ENCODE measurements around the gene NODAL.

Gene NODAL

DNA sequence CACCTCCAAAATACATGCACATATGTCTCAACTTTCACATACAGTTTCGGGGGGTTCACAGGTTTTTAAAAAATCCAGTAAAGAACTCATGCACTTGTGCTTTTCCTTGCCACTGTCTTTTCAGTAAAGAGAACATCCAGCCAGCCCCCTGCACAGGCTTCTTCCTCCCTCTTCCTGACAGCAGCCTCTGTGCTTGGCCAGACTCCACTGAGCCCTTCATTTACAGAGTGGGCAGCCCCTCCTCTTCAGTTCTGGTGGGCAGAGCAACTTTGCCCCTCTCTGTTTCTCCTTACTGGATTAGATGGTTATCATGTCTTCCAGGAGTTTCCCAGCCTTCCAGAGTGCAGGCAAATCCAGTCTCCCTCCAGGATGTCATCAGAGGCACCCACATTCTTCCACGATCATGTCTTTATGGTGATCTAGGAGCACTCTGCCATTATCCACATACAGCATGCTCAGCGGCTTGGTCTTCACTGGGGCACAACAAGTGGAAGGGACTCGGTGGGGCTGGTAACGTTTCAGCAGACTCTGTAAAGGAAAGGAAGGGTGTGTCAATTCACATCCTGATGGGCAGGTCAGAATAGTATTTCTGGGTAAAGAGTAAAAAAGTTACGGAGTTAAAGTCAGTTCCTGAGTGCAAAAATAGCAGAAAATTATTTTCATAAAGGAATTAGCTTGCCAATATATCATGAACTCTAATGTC lies 8.8 kb downstream of the NODAL start:
- no peak for DNase-seq

DNA sequence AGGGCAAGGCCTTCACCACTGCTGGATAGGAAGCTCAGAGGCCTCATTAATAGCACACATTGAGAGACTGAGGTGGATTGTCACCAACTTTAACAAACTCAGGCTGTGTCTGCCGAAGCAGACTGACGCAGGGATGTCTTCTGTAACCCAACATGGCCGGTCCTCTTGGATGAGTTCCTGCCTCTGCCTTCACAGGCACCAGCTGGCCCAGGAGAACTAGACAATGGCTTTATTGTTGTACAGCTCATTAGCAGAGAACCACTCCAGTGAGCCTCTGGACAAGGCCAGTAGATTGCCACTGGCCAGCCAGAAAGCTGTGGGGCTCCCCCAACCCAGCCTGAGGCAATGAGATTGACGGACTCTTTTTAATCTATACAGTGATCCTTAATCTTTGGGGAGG lies 9.4 kb downstream of the NODAL start:
- peak; percentile 8 to 57 for DNase-seq

DNA sequence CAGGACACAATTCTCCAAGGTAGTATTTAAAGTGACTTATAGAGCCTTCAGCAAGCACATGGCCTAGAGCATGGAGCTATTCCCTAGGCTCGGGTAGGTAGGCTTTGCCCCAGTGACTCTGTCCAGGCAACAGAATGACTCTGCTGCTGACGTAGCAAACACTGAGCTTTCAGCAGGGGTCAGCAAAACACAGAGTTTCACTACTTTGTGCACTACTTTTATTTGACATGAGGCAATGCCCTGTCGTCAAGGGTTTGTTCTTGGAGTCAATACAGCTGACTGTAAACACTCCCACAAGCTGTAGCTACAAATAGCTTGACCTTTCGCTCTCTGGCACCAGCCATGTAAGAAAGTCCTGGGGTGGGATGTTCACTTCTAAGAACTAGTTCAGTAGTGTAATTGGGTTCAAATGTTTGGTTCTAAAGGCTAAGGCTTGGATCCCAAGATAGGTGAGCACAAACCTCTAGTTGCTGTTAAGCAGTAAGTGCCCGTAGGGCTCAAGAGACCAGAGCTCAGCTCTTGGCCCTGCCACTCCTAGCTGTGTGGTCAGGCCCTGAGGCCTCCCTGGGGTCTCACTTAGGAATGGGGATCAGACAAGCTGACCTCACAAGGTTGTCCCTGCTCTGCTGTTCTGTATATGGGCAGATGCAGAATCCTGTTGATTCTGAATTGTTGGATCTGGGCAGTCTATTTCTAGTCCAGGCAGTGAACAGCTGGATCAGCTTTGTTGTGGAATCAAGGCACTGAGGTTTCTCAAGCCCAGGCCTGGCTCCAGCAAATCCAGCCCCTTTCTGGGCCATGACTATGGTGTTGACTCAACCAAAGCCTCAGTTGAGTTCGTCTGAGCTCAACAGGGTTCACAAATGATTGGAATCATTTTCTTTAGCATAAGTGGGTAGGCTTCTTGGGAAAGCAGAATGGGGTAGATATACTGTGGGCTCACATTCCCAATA lies 10.7 kb downstream of the NODAL start:
- no peak for DNase-seq

DNA sequence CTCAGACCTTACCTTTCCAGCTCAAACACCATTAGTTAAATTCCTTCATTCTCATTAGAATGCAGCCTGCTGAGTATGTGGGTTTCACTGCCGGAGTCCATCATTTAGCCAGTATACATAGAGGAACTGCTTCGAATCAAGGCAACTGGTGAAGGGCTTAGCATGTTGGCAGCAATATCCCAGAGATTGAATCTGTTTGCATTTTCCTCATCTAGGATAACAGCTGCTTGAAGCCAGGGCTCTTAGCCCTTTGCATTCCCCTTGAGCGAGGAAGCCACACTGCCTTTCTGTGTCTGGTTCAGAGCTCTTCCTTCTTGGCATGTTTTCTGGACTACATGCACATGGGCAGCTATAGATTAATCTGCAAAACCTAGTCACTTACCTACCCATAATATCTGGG lies 14.7 kb downstream of the NODAL start:
- DNase-seq = no peak

DNA sequence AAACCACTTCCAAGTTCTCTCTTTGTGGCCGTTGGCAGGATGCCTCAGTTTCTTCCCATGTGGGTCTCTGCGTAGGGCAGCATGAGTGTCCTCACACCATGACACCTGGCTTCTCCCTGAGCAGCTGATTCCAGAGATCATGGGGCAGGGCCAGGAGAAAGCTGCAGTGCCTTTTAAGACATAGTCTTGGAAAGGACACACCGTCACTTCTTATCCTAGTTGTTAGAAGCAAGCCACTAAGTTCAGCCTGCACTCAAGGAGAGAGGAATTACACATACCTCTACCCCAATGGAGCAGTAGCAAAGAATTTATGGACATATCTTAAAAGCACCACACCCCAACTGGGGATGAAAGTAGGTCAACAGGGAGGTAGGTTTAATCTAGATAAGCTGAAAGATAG lies 16.4 kb downstream of the NODAL start:
- DNase-seq = no peak

DNA sequence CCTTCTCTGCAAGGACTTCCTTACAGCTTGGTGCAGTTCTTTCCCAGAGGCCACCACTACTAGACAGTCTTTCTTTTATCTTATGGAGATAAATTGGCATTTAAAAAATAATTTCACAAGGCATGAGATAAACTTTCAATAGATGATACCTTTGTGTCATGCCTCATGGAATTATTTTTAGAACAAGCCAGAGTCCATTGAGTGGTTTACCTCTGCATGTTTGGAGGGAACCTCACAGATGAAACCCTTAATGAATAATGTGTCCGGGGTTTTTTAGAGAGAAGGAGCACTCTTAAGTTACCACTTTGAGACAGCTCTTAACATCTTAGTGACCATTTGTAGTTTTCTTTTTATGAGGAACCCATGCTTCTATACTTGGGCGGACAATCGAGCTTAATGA lies 17.2 kb downstream of the NODAL start:
- DNase-seq = no peak

DNA sequence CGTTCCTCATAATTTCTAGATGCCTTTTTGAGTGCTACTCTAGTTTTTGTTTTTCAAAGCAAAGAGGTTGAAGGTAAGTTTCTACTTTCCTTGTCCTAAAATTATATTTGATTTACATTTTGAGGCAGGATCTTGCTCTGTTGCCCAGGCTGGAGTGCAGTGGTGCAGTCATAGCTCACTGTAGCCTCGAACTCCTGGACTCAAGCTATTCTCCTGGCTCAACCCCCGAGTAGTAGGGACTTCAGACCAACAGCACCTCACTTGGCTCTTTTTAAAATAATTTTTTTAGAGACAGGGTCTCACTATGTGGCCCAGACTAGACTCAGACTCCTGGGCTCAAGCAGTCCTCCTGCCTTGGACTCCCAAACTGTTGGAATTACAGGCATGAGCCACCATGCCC lies 22.8 kb downstream of the NODAL start:
- DNase-seq = no peak

DNA sequence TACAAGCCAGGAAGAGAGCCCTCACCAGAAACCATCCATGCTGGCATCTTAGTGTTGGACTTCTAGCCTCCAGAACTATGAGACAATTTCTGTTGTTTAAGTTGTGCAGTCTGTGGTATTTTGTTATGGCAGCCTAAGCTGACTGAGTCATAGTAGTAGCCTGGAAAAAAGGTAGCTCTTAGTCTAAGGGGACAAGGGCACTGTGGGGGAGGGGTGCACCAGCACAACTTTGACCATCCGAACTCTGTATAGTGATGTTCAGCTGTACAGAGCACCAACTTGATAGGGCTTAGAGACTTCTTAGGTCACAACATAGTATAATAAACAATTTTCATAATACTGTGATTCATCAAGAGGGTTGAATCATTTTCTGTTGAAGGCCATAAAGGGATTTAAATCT lies 23.3 kb downstream of the NODAL start:
- DNase-seq = no peak

DNA sequence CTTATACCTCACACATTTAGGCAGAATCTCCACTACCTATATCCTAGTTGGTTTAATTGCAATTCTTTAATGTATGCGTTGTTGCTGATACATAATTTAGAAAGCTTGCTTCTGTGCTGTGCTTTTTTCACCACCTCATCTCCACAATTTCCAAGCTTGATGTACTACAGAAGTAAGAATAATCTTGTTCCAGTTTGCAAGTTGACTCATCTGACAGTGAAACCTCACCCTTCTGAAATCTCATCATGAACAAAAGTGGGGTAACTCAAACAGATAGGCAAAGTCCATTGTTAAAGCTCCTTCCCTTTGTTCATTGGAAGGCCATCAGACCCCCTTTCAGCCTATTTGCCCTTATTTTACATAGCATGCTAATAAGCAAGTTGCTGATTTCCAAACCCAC lies 23.9 kb downstream of the NODAL start:
- DNase-seq = no peak

DNA sequence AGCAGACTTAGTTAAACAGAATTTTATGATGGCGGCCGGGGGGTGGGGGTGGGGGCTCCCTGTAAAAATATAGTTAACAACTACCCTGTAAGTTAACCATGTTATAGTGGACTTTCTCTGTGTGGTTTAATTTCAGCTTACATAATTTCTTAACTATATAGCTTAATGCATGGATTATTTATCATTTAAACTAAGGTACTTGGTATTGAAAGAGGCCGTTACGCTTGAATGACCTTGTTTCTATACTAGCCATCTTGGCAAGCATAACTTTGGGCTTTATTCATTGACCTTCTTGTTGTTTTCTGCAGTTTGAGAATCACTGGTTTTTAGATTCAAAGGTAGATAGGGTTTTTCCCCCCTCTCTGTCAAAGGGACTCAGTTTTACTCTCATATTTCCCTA lies 29.1 kb downstream of the NODAL start:
- DNase-seq = no peak

DNA sequence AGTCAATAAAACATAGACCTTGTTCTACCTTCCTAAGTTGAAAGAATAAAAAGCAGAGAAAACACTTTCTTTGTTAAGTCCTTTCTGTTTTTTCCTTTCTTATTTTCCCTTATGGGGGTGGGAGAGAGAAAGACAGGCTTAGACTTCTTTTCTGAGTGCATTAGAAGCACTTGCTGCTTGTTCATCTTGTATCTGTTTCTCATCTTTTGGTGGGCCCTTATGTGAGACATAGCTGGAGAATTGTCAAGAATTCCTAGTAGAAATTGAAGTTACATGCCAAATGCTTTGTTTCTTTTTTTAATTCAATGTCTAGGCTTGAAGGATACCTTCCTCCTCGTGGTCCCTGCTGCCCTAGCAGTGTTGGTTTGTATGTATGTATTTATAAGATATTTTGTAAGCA lies 30.9 kb downstream of the NODAL start:
- DNase-seq = no peak

DNA sequence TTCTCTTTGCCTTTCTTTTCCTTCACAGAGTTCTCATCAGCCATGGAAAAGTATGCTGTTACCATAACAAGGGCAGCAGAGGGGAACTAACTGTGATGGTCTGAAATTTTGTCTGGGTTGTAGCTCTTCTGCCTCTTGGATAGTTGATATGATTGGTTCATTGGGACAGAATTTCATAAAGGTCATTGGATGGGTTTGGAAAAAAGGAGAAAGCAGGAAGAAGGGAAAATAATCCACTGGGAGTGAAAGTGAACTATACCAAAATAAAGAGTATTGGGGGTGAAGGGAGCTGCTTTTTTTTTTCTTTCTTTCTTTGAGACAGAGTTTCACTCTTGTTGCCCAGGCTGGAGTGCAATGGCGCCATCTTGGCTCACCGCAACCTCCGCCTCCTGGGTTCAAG lies 31.7 kb downstream of the NODAL start:
- no peak for DNase-seq

DNA sequence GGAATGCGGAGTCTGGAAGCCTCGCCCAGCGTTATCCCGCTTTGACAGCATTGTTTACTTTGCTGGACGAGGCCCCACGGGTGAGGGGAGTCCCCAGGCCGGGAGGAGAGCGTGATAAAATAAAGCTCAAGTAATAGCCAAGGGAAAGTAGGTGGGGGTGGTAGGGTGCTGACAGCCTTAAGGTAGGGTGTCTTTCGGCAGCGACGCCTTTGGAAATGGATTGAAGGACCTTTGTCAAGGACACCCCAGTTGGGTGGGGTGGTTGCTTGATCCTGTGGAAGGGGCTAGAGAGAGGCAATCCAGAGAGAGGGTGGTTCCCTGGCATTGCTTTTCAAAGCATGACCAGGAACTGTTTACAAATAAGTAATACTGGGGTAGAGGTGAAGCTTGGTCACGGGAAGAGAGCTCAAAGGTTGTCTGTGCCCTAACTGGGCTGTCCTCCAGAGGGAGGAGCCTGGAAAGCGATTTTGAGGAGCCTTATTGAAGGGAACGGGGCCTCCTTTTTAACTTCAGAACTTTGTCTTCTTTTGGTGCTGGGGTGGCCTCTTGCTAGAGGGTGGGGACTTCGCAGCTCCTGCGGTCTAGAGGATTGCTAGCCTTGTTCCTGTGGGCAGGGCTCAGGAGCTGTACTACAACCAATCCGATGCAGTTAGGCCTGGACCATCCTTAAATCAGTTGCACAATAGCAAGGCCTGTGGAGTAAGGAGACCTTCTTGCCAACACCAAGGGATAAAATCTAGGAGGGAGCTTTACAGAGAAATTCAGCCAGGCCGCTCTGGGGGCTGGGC lies 36.2 kb downstream of the NODAL start:
- no peak for DNase-seq

DNA sequence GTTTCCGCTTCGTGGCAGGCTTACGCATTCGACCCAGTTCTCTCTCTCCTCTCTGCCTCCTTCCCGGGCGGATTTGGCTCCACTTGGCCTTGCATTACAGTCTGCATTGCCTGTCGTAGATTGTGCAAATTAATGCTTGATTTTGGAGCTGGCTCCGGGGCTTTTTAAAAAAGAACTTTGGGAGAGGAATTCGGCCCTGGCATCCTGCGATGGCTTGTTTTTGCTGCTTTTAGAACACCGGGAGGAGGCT lies 36.8 kb downstream of the NODAL start:
- DNase-seq = no peak

DNA sequence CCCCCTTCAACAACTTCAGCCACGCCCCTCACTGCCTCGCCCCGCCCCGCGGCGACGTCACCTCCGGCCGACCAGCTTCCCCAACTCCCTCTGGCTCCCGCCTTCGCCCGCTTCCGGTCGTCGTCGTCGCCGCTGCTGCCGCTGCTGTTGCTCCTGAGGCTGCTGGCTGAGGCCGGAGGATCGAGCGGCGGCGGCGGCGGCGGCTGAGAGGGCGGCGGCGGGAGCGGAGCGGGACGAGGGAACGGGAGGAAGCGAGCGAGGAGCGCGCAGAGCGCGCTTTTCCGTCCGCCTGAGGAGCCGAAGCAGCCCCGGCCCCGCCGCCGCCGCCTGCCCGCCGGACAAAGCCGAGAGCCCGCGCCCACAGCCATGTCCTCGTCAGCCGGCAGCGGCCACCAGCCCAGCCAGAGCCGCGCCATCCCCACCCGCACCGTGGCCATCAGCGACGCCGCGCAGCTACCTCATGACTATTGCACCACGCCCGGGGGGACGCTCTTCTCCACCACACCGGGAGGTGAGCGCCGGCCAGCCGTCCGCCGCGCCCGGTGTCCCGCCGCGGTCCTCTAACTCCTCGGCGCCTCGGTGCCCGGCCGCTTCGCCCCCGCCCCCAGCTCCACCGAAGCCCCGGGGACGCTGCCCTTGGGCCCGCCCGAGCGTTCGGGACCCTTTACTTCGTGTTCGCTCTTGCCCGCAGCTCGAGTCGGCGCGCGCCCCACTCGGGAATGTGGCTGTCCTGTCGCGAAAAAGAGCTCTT lies 37.3 kb downstream of the NODAL start, which contains the start of gene EIF4EBP2:
EIF4EBP2 (plus strand) TSS at position 110 of the 751 bp plus-strand sequence; CDS start at position 367, 257 bp downstream.
- peak; percentile 77 to 93 for DNase-seq

DNA sequence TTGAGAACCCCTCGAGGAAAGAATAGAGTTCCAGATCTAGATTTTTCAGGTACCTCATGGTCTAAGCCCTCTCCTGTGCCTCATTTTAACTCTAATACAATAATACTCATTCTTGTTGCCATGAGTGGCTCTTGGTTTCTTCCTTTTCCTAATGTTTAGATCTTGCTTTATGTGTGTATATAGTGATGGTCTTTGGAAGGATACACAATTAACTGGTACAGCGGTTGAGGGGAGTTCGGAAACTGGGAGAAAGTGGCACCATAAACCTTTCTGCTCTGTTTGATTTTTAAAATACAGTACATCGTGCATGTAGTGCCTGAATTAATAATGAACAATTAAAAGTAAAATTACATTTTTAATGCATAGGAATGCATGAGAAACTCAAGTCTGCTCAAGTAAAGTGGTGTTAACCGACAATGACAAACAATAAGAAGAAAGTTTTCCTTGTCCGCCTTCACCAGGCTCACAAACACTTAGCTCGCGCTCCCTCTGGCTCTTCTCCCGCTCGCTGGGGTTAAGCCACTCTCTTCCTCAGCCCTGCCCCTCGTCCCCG lies 37.9 kb downstream of the NODAL start:
- no peak for DNase-seq

DNA sequence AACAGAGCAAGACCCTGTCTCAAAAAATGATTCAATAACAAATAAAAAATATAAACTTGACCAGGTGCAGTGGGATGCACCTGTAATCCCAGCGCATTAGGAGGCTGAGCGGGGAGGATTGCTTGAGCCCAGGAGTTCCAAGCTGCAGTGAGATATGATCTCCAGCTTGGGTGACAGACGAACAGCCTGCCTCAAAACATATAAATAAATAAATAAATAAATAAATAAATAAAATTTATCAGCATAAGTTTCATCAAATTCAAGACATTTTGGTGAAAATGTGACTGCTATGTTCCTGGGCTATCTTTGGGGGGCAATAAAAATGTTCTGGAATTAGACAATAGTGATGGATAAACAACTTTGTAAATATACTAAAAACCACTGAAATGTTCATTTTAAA lies 42.3 kb downstream of the NODAL start:
- DNase-seq = no peak

DNA sequence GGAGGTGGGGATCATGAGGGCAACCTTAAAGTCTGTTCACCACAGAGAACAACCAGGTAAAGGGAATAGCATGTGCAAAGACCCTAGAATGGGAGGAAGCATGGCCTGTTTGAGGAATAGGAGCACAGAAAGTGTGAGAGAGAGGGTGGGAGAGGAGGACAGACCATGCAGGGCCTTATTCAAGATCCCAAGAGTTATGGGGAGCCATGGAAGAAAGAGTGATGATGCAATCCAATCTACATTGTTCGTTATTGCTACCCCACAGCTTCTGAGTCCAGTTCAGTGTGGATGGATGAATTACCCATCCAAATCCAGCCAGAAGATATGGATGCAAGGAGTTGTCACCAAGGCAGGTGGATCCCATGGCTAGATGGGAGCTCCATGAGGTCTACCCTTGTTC lies 45.3 kb downstream of the NODAL start:
- DNase-seq = no peak

DNA sequence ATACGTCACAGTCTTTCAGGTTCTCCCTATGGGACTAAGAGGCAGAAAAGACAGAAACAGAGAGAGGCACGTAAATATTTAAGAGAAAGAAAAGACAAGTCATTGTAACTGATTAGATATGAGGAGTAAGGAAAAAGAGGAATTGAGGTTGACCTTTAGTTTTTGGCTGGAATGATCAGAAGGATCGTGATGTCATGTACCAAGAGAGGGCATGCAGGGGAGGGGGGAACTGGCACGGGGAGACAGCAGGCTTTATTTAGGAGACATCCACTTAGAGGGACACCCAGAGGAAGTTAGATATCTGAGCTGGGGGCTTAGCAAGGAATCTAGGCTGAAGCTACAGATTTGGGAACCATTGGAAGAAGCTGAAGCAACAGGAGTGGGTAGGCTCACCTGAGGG lies 49.8 kb downstream of the NODAL start:
- DNase-seq = no peak

Data from NCI-H526 (cell line).